Peyer's patch (tissue), 4 donors: ENCODE measurements around the gene MTHFSD.

Experiments used
- CTCF ChIP-seq, 6 experiments: fragments of 450-650 bp in 4 of 6; fragments of 200-600 bp in 2 of 6; sonication (generic) in 1 of 6; IDR thresholded peaks; one replicate each; pipeline ENCODE4 v1.5.1; 2017 to 2019; ENCODE audit warnings: antibody characterized with exemption in 6 of 6, mild to moderate bottlenecking in 3 of 6, moderate library complexity in 1 of 6
- POLR2A ChIP-seq, 2 donors: fragments of 450-650 bp; IDR thresholded peaks; one replicate each; pipeline ENCODE4 v1.5.1; 2017; ENCODE audit warnings: antibody characterized with exemption in 2 of 2, mild to moderate bottlenecking in 2 of 2, moderate library complexity in 2 of 2

GRCh38 chr16:86509759-86510464, 45.1 kb downstream of the MTHFSD start:
- no peak for TF ChIP-seq CTCF (IDR thresholded peaks at IDR 0.05)
- no peak for TF ChIP-seq POLR2A (IDR thresholded peaks at IDR 0.05)
